Hindlimb muscle (tissue), 1 donor: ENCODE measurements around the gene VPS33B. TPM values are rescaled to one million over a fixed set of nuclear protein-coding genes. Genes with fewer than 3 reads are reported as not detected.

Experiments
- polyA plus RNA-seq: library from polyadenylated mRNA; unstranded; fragments of 120-200 nt; gene quantifications from one replicate; pipeline ENCODE4 v1.2.1, GENCODE V29; 2013; ENCODE audit not compliant: insufficient read length

Gene VPS33B
- polyA plus RNA-seq, 1 donor = 13.8 TPM

Other genes starting within 250 kb of the VPS33B start
- 35.3 TPM for gene FURIN, start 154.0 kb downstream of the VPS33B start, polyA plus RNA-seq
- gene FES, start 138.1 kb downstream of the VPS33B start, polyA plus RNA-seq = 16.4 TPM
- gene MAN2A2, start 119.3 kb downstream of the VPS33B start, polyA plus RNA-seq = 39.8 TPM
- 10.4 TPM for gene HDDC3, start 90.0 kb downstream of the VPS33B start, polyA plus RNA-seq
- gene UNC45A, start 87.3 kb downstream of the VPS33B start, polyA plus RNA-seq = 27.1 TPM
- 14.1 TPM for gene RCCD1, start 67.7 kb downstream of the VPS33B start, polyA plus RNA-seq
- 37.9 TPM for gene PRC1, start 28.1 kb downstream of the VPS33B start, polyA plus RNA-seq
- 3.9 TPM for gene SV2B, start 77.7 kb upstream of the VPS33B start, polyA plus RNA-seq